IMR-90 (cell line): ENCODE measurements around the gene RASL11B. TPM values are rescaled to one million over a fixed set of nuclear protein-coding genes. Genes with fewer than 3 reads are reported as not detected.

Source experiments
- polyA plus RNA-seq, 3 experiments: library from polyadenylated mRNA; depleted of rRNA; stranded (reverse); fragments of >200 nt; gene quantifications; 2 replicates each; pipeline ENCODE4 v1.2.3, GENCODE V29; 2012; ENCODE audit warnings: low replicate concordance in 1 of 3
- total RNA-seq: library from RNA; depleted of rRNA; stranded (reverse); fragments of >200 nt; gene quantifications from 2 replicates; pipeline ENCODE4 v1.2.3, GENCODE V29; 2012; rRNA removed

RASL11B gene
- total and polyA plus RNA-seq, 2 of the 4 experiments (the other 2 are of a cell fraction): 0.18 to 0.31 TPM

Other genes starting within 250 kb of the RASL11B start
- 15.4 and 20.3 TPM in 2 replicates for gene USP46, start 203.0 kb upstream of the RASL11B start, total RNA-seq
- gene USP46, start 203.0 kb upstream of the RASL11B start, polyA plus RNA-seq (2012; rRNA removed): 6.0 and 9.3 TPM in 2 replicates
- not detected in 2 replicates for gene ERVMER34-1, start 110.9 kb upstream of the RASL11B start, total RNA-seq
- gene ERVMER34-1, start 110.9 kb upstream of the RASL11B start, polyA plus RNA-seq (2012; rRNA removed): not detected in 2 replicates